RPMI7951 (cell line): ENCODE data around the gene GFI1. TPM values are rescaled to one million over a fixed set of nuclear protein-coding genes. Genes with fewer than 3 reads are reported as not detected.

Experiments
- DNase-seq: peaks from one replicate; pipeline ENCODE4 v3.0.0-alpha.2; 2012; ENCODE audit warnings: low read depth
- total RNA-seq: library from RNA; depleted of rRNA; stranded (reverse); fragments of >200 nt; shearing (Covaris generic); gene quantifications from 2 replicates; pipeline ENCODE4 v1.2.3, GENCODE V29; 2014

Gene GFI1
- total RNA-seq, 1 experiment from 2014 or later, result 0.12 TPM

- no peak for DNase-seq
These were observed 1.7 kb upstream of the GFI1 start for GRCh38 chr1:92488416-92488815.

- DNase-seq, result no peak
These were observed 417 bp upstream of the GFI1 start for GRCh38 chr1:92487078-92487605.

GRCh38 chr1:92485381-92486250 lies 1.1 kb downstream of the GFI1 start:
- DNase-seq, result no peak

- DNase-seq, result no peak
These were observed 2.0 kb downstream of the GFI1 start for GRCh38 chr1:92484472-92485380.

- no peak for DNase-seq
These were observed 2.9 kb downstream of the GFI1 start for GRCh38 chr1:92483610-92484471.

- DNase-seq, result no peak
These were observed 3.8 kb downstream of the GFI1 start for GRCh38 chr1:92482665-92483609.

- DNase-seq, result no peak
These were observed 4.6 kb downstream of the GFI1 start for GRCh38 chr1:92481971-92482664.

GRCh38 chr1:92481599-92481925 lies 5.2 kb downstream of the GFI1 start:
- no peak for DNase-seq

GRCh38 chr1:92480813-92481598 lies 5.7 kb downstream of the GFI1 start:
- DNase-seq, result no peak

GRCh38 chr1:92480200-92480812 lies 6.4 kb downstream of the GFI1 start:
- DNase-seq, result no peak

GRCh38 chr1:92479587-92479986 lies 7.1 kb downstream of the GFI1 start:
- DNase-seq, result no peak

GRCh38 chr1:92478393-92478792 lies 8.3 kb downstream of the GFI1 start:
- no peak for DNase-seq

- DNase-seq, result no peak
These were observed 10.6 kb downstream of the GFI1 start for GRCh38 chr1:92476071-92476631.

GRCh38 chr1:92475029-92475428 lies 11.7 kb downstream of the GFI1 start:
- no peak for DNase-seq

GRCh38 chr1:92473781-92474495 lies 12.8 kb downstream of the GFI1 start:
- no peak for DNase-seq

GRCh38 chr1:92470216-92470615 lies 16.5 kb downstream of the GFI1 start:
- DNase-seq, result no peak

- DNase-seq, result no peak
These were observed 19.9 kb downstream of the GFI1 start for GRCh38 chr1:92466683-92467352.
